Activated CD8-positive, alpha-beta memory T cell treated with anti-CD3 and anti-CD28 coated beads, Interleukin-2, amount 50 U/mL, for 24 hours (primary cell): ENCODE results near the gene NRARP.

Experiments used
- DNase-seq: peaks from one replicate; pipeline ENCODE4 v3.0.0-alpha.2; 2020; ENCODE audit errors: extremely low read depth

The NRARP gene

DNA sequence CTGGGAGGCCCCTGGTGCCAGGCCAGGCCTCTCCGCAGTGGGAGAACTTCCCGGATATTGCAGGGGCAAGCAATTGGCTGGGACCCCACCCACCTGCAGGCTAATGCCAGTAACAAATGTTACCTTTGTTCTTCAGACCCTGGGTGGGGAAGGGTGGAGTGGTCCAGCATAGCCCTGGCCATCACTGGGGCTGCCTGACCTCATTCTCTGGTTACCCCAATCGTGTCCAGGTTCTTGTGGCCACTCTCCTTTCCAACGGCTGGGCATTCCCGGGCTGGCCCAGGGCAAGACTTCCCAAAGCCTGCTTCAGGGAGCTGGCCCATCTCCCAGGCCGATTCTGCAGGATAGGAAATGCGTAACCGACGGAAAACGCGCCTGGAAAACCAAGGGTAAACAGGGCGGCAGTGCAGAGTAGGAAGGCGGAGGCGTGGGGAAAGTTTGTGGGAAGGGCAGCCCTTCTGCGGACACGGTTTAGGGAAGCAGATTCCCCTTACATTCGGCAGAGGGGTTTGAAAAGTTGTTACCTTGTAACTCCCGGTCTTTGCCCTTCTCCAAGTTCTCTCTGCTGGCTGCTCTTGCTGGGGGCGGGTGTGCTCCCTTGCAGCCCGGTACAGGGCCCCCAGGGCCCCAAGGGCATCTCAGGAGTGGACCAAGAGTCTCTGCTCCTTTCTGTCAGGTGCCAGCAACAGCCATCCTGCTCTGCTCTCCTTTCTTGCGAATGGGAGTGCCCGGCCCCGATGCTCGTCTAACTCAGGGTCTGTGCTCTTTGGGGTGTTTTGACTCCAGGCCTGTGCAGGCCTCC, 3.5 kb downstream of the NRARP start:
- DNase-seq = no peak

DNA sequence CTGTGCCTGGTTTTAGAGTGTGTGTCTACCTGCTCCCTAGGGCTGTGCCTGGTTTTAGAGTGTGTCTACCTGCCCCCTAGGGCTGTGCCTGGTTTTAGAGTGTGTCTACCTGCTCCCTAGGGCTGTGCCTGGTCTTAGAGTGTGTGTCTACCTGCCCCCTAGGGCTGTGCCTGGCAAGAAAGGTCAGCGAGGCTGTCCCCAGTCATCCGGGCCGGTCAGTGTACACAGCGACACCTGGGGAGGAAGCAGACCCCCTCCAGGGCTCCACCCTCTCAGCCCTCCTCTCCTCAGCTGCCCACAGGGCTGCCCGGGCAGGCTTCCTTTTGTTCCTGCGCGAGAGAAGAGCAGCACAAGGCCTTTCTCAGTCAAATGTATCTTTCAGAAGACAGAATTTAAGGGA, 4.1 kb downstream of the NRARP start:
- DNase-seq = no peak

GRCh38 chr9:137296670-137297664, 5.1 kb downstream of the NRARP start:
- no peak for DNase-seq

DNA sequence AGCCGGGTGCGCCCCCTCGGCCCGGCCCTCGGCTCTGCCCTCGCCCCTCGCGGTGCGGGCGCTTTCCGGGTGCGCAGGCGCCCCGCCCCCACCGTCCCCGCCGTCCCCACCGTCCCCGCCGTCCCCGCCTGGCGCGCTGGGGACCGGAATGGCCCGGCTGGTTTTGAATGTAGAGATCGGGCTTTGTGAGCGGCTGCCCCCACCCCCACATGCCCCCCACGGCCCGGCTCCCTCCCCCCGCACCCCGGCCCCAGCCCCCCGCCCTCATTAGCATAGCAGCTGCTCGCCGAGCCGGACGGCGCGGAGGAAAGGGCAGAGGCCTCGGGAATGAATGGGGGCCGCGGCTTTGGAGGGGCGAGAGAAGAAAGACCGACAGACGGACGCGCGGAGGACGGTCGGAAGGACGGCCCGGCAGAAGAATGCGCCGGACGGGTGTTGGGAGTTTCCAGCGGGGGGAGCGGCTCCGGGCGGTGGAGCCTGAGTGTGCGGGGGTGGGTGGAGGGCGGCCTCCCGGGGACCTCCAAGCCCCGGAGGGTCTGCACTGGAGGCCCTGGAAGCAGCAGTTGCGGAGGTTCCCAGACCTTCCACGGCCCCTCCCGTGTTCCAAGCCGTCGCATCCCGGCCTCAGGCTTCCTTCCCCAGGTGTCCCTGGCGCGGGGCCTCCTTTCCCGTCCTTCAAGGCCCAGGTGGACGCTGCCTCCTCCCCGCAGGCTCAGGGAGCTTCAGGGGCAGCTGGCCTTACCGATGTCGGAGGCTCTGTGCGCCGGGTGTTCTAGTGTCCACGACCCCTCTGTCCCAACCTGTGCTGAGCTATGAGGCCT, 6.0 kb downstream of the NRARP start:
- no peak for DNase-seq

DNA sequence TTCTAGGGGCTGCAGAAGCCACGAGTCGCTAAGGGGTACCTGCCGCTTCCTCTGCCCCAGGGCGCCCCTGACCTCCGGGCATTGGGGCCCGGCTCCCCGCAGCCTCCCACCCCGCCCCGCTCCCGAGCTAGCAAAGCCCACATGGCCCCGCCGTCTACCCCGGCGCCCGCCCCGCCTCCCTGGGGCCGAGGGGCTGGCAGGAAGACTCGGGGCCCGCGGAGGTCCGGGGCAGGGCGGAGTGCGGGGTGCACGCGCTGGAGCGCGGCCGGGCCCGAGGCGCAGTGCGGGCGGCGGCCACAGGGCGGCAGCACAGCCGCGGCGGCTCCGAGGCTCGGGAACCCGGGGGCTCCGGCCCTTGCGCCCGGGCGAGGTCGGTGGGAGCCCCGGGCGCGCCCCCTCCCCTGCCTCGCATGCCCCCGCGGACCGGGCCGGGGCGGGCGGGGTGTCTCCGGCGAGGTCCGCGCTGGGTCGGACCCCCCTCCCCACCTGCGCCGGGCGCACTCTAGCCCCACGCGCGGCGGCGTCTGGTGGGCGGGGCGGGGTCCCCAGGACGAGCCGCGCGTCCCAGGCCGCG, 6.7 kb downstream of the NRARP start:
- no peak for DNase-seq

DNA sequence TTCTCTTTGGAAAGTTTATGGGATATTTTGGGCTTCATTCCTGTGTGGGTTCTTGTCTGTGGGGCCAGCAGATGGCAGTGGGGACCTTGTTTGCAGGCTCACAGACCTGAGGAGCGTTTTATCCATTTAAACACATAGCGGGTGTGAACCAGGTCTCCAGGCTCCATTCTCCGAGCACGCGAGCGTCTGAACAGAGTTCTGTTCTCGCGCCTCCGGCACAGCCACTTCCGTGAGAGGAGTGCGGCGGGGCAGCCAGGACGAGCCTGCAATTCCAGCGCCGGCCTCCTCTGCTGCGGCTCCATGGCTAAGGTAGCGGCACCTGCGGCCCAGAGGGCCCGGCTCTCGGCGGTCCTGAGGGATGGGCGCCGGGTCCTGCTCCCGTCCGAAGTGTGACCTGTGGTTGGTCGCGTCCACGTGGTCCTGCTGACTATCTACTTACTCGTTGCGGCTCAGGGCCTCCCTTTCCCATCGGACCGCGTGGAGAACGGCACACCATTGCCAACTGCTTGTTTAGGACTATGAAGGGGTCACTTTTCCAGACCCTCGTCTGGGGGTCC, 7.3 kb downstream of the NRARP start:
- DNase-seq = no peak

DNA sequence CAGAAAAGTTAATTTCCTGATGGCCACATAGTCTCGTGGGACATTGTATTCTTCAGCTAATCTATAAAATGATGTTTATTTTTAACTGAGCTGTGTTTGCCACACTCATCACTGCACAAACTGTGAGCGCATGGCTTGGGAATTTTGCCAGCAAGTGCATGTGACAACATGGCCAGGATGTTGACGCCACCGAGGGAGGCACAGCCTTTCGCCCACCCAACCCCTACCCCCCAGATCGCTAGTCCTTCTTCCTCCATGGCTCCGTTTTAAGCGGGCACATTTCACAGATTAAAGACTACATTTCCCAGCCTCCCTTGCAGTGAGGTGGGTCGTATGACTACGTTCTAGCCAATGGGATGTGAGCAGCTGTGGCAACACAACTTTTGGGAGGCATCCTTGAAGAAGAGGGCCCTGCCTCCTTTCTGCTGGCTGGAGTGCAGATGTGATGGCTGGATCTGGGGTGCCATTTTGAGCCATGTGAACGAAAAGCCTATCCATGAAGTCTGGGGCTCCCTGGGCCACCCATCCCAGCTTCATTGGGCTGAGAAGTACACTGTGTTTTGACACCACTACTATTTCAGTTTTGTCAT, 7.9 kb downstream of the NRARP start:
- no peak for DNase-seq

GRCh38 chr9:137293482-137294090, 8.5 kb downstream of the NRARP start:
- no peak for DNase-seq

DNA sequence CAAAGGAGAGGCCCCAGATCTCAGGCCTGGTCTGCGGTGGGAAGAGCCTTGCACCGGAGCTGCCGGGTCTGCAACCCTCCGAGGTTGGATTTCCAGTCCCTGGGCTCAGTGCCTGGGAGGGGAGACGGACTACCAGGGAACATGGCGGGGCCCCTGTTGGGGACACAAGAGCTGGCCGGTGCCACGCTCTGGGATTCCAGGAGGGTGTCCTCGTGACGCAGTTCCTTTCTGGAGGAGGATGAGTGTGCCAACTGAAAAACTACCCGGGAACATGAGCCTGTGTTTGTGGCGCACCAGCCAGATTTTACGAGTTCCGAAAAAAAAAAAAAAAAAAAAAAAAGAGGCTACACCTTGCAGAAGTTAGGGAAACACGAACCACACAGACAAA, 9.0 kb downstream of the NRARP start:
- DNase-seq = no peak

- no peak for DNase-seq
Measured at GRCh38 chr9:137286975-137287383, 15.1 kb downstream of the NRARP start.

- DNase-seq = no peak
Measured at GRCh38 chr9:137281345-137282116, 20.5 kb downstream of the NRARP start.

- no peak for DNase-seq
Measured at GRCh38 chr9:137280474-137281344, 21.4 kb downstream of the NRARP start.

GRCh38 chr9:137279741-137280473, 22.2 kb downstream of the NRARP start:
- no peak for DNase-seq

GRCh38 chr9:137278721-137279711, 23.1 kb downstream of the NRARP start:
- DNase-seq = no peak

GRCh38 chr9:137278061-137278701, 23.9 kb downstream of the NRARP start:
- DNase-seq = no peak
